ENCODE results near the gene SMO.

GRCh38 chr7:129143724-129144094 is 44.7 kb upstream of the SMO start:
- TF ChIP-seq CTCF (IDR thresholded peaks at IDR 0.05): no peak
- TF ChIP-seq POLR2A (IDR thresholded peaks at IDR 0.05): no peak
- TF ChIP-seq POLR2AphosphoS5 (IDR thresholded peaks at IDR 0.05; ENCODE audit: insufficient read depth in 1 of 2, low read depth in 1 of 2): no peak

Measured in vagina (tissue), 2 donors.